SU-DHL-6 (cell line): Measurements from ENCODE around the gene ACER3.

Experiments
- H2AFZ ChIP-seq: fragments of 200-600 bp; sonication (generic); 2 replicates; pipeline ENCODE4 v1.6.1; 2014; ENCODE audit warnings: low read depth, mild to moderate bottlenecking, moderate library complexity, mixed read lengths, antibody characterized with exemption, low read length; ENCODE audit not compliant: severe bottlenecking
- H3F3A ChIP-seq: fragments of 200-600 bp; shearing (Covaris generic); 2 replicates; pipeline ENCODE4 v1.6.0; 2016; ENCODE audit warnings: antibody characterized with exemption, mild to moderate bottlenecking; ENCODE audit not compliant: insufficient read depth
- H3K27ac ChIP-seq: fragments of 200-600 bp; sonication (generic); 2 replicates; pipeline ENCODE4 v1.5.1; 2016; ENCODE audit warnings: low read depth, mild to moderate bottlenecking, low read length, moderate library complexity, mixed read lengths
- H3K27me3 ChIP-seq: fragments of 200-600 bp; sonication (generic), shearing (Covaris generic); 2 replicates; pipeline ENCODE4 v1.6.0; 2014; ENCODE audit warnings: mild to moderate bottlenecking, low read length
- H3K36me3 ChIP-seq: fragments of 200-600 bp; sonication (generic); 2 replicates; pipeline ENCODE4 v1.6.1; 2014; ENCODE audit warnings: mild to moderate bottlenecking, low read length, mixed read lengths
- H3K4me2 ChIP-seq: fragments of 300-600, 200-600 bp; shearing (Covaris generic), sonication (generic); 2 replicates; pipeline ENCODE4 v1.6.0; 2014; ENCODE audit warnings: low read length, low read depth, mild to moderate bottlenecking; ENCODE audit not compliant: poor library complexity, severe bottlenecking
- H3K4me3 ChIP-seq: fragments of 200-600 bp; sonication (generic); 2 replicates; pipeline ENCODE4 v1.5.1; 2014; ENCODE audit warnings: antibody characterized with exemption, low read length, mild to moderate bottlenecking, mixed read lengths; ENCODE audit not compliant: insufficient read depth, poor library complexity, severe bottlenecking
- H3K79me2 ChIP-seq: fragments of 200-600 bp; sonication (generic); 2 replicates; pipeline ENCODE4 v1.6.1; 2014; ENCODE audit warnings: mild to moderate bottlenecking, low read length, moderate library complexity; ENCODE audit not compliant: insufficient read depth
- H3K9ac ChIP-seq: fragments of 200-600 bp; sonication (generic); 2 replicates; pipeline ENCODE4 v1.7.0; 2014; ENCODE audit warnings: mild to moderate bottlenecking, low read length
- H3K9me2 ChIP-seq: fragments of 200-600 bp; sonication (generic); replicated peaks from 2 replicates; pipeline ENCODE4 v1.6.1; 2014; ENCODE audit warnings: low read length; ENCODE audit not compliant: insufficient read depth
- H3K9me3 ChIP-seq: fragments of 200-600 bp; sonication (generic); 2 replicates; pipeline ENCODE4 v1.6.1; 2014; ENCODE audit warnings: low read length, mixed read lengths; ENCODE audit not compliant: insufficient read depth
- H4K20me1 ChIP-seq: fragments of 200-600 bp; sonication (generic); 2 replicates; pipeline ENCODE4 v1.6.1; 2014; ENCODE audit warnings: low read depth, mild to moderate bottlenecking, antibody characterized with exemption, low read length, moderate library complexity, mixed read lengths
- EZH2phosphoT487 ChIP-seq: fragments of 200-600 bp; sonication (generic), shearing (Covaris generic); conservative IDR thresholded peaks from 2 replicates; pipeline ENCODE4 v1.6.1; 2018; ENCODE audit warnings: mild to moderate bottlenecking, antibody characterized with exemption, low read length, moderate library complexity, mixed read lengths
- TF ChIP-seq, protein P1 (sequence below): fragments of 200-600 bp; sonication (generic); IDR thresholded peaks from one replicate; pipeline ENCODE4 v1.5.1; 2017; ENCODE audit warnings: antibody characterized with exemption, mild to moderate bottlenecking, low read length, moderate library complexity; ENCODE audit not compliant: insufficient read depth, poor library complexity, severe bottlenecking

ACER3 gene

DNA sequence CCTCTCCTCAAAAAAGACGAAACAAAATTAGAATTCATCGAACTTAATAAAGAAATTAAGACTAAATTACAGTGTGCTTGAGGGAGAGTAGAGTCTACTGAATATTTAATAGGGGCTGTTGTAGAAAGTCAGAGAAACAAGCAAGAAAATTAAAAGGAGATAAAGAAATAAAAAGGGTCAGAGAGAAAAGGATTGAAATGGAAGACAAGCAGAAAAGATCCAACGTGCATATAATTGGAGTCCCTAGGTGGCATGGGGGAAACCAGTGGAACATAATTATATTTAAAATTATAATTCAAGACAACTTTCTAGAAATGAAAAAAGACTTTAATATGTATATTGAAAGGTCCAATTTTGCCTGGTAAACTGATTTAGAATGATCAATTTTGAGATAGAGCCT lies 74.3 kb downstream of the ACER3 start:
- H3K4me2 ChIP-seq, result no peak overlapping the region
- no peaks in the 10 kb centered on the region for H4K20me1 ChIP-seq
- no peaks in the 10 kb centered on the region for H3K79me2 ChIP-seq
- TF ChIP-seq EZH2phosphoT487, result no peak
- TF ChIP-seq, protein P1, sequence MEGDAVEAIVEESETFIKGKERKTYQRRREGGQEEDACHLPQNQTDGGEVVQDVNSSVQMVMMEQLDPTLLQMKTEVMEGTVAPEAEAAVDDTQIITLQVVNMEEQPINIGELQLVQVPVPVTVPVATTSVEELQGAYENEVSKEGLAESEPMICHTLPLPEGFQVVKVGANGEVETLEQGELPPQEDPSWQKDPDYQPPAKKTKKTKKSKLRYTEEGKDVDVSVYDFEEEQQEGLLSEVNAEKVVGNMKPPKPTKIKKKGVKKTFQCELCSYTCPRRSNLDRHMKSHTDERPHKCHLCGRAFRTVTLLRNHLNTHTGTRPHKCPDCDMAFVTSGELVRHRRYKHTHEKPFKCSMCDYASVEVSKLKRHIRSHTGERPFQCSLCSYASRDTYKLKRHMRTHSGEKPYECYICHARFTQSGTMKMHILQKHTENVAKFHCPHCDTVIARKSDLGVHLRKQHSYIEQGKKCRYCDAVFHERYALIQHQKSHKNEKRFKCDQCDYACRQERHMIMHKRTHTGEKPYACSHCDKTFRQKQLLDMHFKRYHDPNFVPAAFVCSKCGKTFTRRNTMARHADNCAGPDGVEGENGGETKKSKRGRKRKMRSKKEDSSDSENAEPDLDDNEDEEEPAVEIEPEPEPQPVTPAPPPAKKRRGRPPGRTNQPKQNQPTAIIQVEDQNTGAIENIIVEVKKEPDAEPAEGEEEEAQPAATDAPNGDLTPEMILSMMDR, result no peak
- H3K27ac ChIP-seq, result no peak overlapping the region
- no peaks in the 10 kb centered on the region for H3K27me3 ChIP-seq
- no peaks in the 10 kb centered on the region; the same call in 1 of the 2 replicates for H3K9me3 ChIP-seq
- H3K4me3 ChIP-seq, result no peak overlapping the region
- no peaks in the 10 kb centered on the region for H3K36me3 ChIP-seq
- H3K9ac ChIP-seq, result no peak overlapping the region
- H3F3A ChIP-seq, result no peaks in the 10 kb centered on the region
- no peak overlapping the region for H2AFZ ChIP-seq
- H3K9me2 ChIP-seq, result no peaks in the 10 kb centered on the region

GRCh38 chr11:76939219-76939631 lies 78.5 kb downstream of the ACER3 start:
- H3K36me3 ChIP-seq, result no peaks in the 10 kb centered on the region
- H4K20me1 ChIP-seq, result no peaks in the 10 kb centered on the region
- no peak overlapping the region for H3K4me3 ChIP-seq
- TF ChIP-seq EZH2phosphoT487, result no peak
- TF ChIP-seq, protein P1, result no peak
- H3K9ac ChIP-seq, result no peak overlapping the region
- no peaks in the 10 kb centered on the region for H3K9me2 ChIP-seq
- H3K79me2 ChIP-seq, result no peaks in the 10 kb centered on the region
- no peak overlapping the region for H3K27ac ChIP-seq
- H3K4me2 ChIP-seq, result no peak overlapping the region
- no peaks in the 10 kb centered on the region for H3K27me3 ChIP-seq
- no peak overlapping the region for H2AFZ ChIP-seq
- no peaks in the 10 kb centered on the region; the same call in 1 of the 2 replicates for H3K9me3 ChIP-seq
- no peaks in the 10 kb centered on the region for H3F3A ChIP-seq

DNA sequence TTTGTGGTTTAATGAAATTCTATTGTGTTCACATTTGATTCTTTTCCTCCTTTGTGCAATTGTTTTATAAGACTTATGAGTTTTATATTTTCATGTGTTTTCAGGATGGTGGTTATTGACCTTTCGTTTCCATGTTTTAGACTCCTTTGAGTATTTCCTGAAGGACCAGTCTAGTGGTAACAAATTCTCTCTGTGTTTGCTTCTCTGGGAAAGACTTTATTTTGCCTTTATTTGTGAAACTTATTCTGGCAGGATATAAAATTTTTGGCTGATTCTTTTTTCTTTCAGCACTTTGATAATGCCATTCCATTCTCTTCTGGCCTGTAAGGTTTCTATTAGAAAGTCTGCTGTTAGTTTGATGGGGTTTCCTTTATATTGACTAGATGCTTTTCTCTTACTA lies 83.5 kb downstream of the ACER3 start:
- H3K27me3 ChIP-seq, result no peaks in the 10 kb centered on the region
- no peak overlapping the region for H3K4me2 ChIP-seq
- no peak for TF ChIP-seq EZH2phosphoT487
- TF ChIP-seq, protein P1, result no peak
- H4K20me1 ChIP-seq, result no peaks in the 10 kb centered on the region
- no peak overlapping the region for H3K27ac ChIP-seq
- H3K79me2 ChIP-seq, result no peaks in the 10 kb centered on the region
- H3K9ac ChIP-seq, result no peak overlapping the region
- H3K9me3 ChIP-seq, result no peaks in the 10 kb centered on the region; the same call in 1 of the 2 replicates
- no peak overlapping the region for H2AFZ ChIP-seq
- no peaks in the 10 kb centered on the region for H3F3A ChIP-seq
- no peaks in the 10 kb centered on the region for H3K9me2 ChIP-seq
- H3K36me3 ChIP-seq, result no peaks in the 10 kb centered on the region
- no peak overlapping the region for H3K4me3 ChIP-seq
